A549 (cell line): ENCODE data around the gene ZRANB1. TPM values are rescaled to one million over a fixed set of nuclear protein-coding genes. Genes with fewer than 3 reads are reported as not detected.

Experiments used
- ATAC-seq, 2 experiments: fragments of 200-7000 bp in 1 of 2; fragments of >200 bp in 1 of 2; cut with Nextera tagmentation in 1 of 2; cut with Tn5 transposase in 1 of 2; 3 replicates each; pipeline versions ENCODE4 v1.8.0 to v1.9.1; 2018 to 2020; ENCODE audit warnings: mild to moderate bottlenecking in 1 of 2, moderate library complexity in 1 of 2
- CTCF ChIA-PET: fragments of 300-600 bp; sonication (Branson Sonifier 250); formaldehyde crosslinking; extraction: SDS; loops from one replicate; lab custom pipeline; 2021; ENCODE audit warnings: antibody characterized with exemption, inconsistent platforms; lab: Yijun Ruan, JAX
- POLR2A ChIA-PET: fragments of 350-600 bp; formaldehyde crosslinking; extraction: SDS; loops from one replicate; lab custom pipeline; 2021; ENCODE audit warnings: antibody characterized with exemption, inconsistent platforms; lab: Yijun Ruan, JAX
- DNase-seq, 2 experiments: peaks; one replicate each; pipeline versions ENCODE4 v3.0.0 to v3.0.0-alpha.2; 2011 to 2016; ENCODE audit warnings: low read depth in 1 of 2, low spot score in 1 of 2
- FAIRE-seq: peaks from 2 replicates; lab custom pipeline; 2011; peaks lifted over from hg19 to GRCh38; lab: Jason Lieb, UNC
- H3K27ac ChIP-seq, 2 experiments: fragments of >200 bp; sonication (Bioruptor Twin); formaldehyde crosslinking; 3 replicates each; pipeline ENCODE4 v1.5.1; 2016 to 2017
- H3K4me1 ChIP-seq: fragments of >200 bp; sonication (Bioruptor Twin); formaldehyde crosslinking; 3 replicates; pipeline ENCODE4 v1.6.1; 2016
- H3K4me2 ChIP-seq: fragments of >200 bp; sonication (Bioruptor Twin); formaldehyde crosslinking; 3 replicates; pipeline ENCODE4 v1.6.1; 2016
- H3K4me3 ChIP-seq: fragments of >200 bp; sonication (Bioruptor Twin); formaldehyde crosslinking; 3 replicates; pipeline ENCODE4 v1.5.1; 2016
- H3K9me3 ChIP-seq: fragments of >200 bp; sonication (Bioruptor Twin); formaldehyde crosslinking; 3 replicates; pipeline ENCODE4 v1.6.1; 2016
- BHLHE40 ChIP-seq: IDR thresholded peaks from 2 replicates; pipeline ENCODE4 v1.6.1; 2012; ENCODE audit warnings: low read depth, low read length, inconsistent platforms
- CTCF ChIP-seq: fragments of >200 bp; sonication (Bioruptor Twin); formaldehyde crosslinking; IDR thresholded peaks from 3 replicates; pipeline ENCODE4 v1.5.1; 2016
- EHMT2 ChIP-seq: fragments of 200-600 bp; sonication (generic); IDR thresholded peaks from 2 replicates; pipeline ENCODE4 v1.6.1; 2016; ENCODE audit warnings: antibody characterized with exemption, low read depth, mild to moderate bottlenecking, moderate library complexity
- FOSL2 ChIP-seq, 2 experiments: fragments of 450-650 bp in 1 of 2; fragments of >200 bp in 1 of 2; sonication (Bioruptor Twin) in 1 of 2; formaldehyde crosslinking; IDR thresholded peaks; 2 replicates each; pipeline versions ENCODE4 v1.5.0 to v1.6.1; 2016 to 2020; ENCODE audit warnings: mild to moderate bottlenecking in 1 of 2, moderate library complexity in 1 of 2
- HMGXB4 ChIP-seq: fragments of 250-450 bp; sonication (Bioruptor Pico); IDR thresholded peaks from 2 replicates; pipeline ENCODE4 v1.5.0; 2021; ENCODE audit warnings: mild to moderate bottlenecking, moderate library complexity, borderline replicate concordance
- HOXB13 ChIP-seq: fragments of 250-450 bp; sonication (Bioruptor Pico); IDR thresholded peaks from 2 replicates; pipeline ENCODE4 v1.5.0; 2020; ENCODE audit warnings: low read depth, mild to moderate bottlenecking, moderate library complexity
- MAZ ChIP-seq: fragments of 150-350 bp; IDR thresholded peaks from 2 replicates; pipeline ENCODE4 v1.6.1; 2014; ENCODE audit warnings: antibody characterized with exemption, low read depth, low read length, borderline replicate concordance
- MYC ChIP-seq: IDR thresholded peaks from 2 replicates; pipeline ENCODE4 v1.6.1; 2012; ENCODE audit warnings: mild to moderate bottlenecking, inconsistent platforms, low read length, improper control_type of control experiment, borderline replicate concordance
- POLR2AphosphoS2 ChIP-seq: conservative IDR thresholded peaks from 2 replicates; pipeline ENCODE4 v1.6.1; 2012; ENCODE audit warnings: low read length, improper control_type of control experiment, inconsistent platforms
- RARB ChIP-seq: fragments of 250-450 bp; sonication (Bioruptor Pico); IDR thresholded peaks from 2 replicates; pipeline ENCODE4 v1.8.0; 2021; ENCODE audit warnings: mild to moderate bottlenecking, moderate library complexity
- WGBS: methylation state at CpG from one replicate; pipeline ENCODE4 v1.1.6; 2017; ENCODE audit errors: missing lambda C conversion rate; 5-methylcytosine and 5-hydroxymethylcytosine counted together
- polyA plus RNA-seq, 4 experiments: library from polyadenylated mRNA; depleted of rRNA in 3 of 4; stranded (reverse); fragments of >200 nt; fragmentation: RNase III in 1 of 4; extraction: RNeasy Plus Mini Kit Qiagen cat#74134 plus additional on column Dnase treatment in 1 of 4; gene quantifications; 2 replicates in 3 of 4; 3 replicates in 1 of 4; pipeline ENCODE4 v1.2.3, GENCODE V29; 2011 to 2017
- TF ChIP-seq, protein P1 (sequence below): fragments of 250-450 bp; sonication (Bioruptor Pico); IDR thresholded peaks from 2 replicates; pipeline ENCODE4 v1.5.0; 2020; ENCODE audit warnings: low read depth, mild to moderate bottlenecking, moderate library complexity
- TF ChIP-seq, protein P2 (sequence below): IDR thresholded peaks from 2 replicates; pipeline ENCODE4 v1.6.1; 2012

ZRANB1 gene
- polyA plus RNA-seq, 2 of the 4 experiments (the other 2 are of a cell fraction): 8.0 to 19.5 TPM

GRCh38 chr10:125013529-125013872 is 71.6 kb downstream of the ZRANB1 start:
- H3K4me1 ChIP-seq: no peaks in the 10 kb centered on the region
- no peak overlapping the region for H3K4me2 ChIP-seq
- 80% methylated on average over 2 of the region's 7 CpGs for WGBS
- ChIA-PET CTCF (interaction anchor here (1.2 to 1.4 kb wide), 2 partner anchors 14 to 34 kb away, joined by 5 read pairs; no protein-coding TSS in a partner anchor), POLR2A (no interaction called here)
- TF ChIP-seq, protein P1, sequence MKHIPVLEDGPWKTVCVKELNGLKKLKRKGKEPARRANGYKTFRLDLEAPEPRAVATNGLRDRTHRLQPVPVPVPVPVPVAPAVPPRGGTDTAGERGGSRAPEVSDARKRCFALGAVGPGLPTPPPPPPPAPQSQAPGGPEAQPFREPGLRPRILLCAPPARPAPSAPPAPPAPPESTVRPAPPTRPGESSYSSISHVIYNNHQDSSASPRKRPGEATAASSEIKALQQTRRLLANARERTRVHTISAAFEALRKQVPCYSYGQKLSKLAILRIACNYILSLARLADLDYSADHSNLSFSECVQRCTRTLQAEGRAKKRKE (CRISPR knock-in tag): no peak
- TF ChIP-seq, protein P2, sequence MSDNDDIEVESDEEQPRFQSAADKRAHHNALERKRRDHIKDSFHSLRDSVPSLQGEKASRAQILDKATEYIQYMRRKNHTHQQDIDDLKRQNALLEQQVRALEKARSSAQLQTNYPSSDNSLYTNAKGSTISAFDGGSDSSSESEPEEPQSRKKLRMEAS: no peak
- TF ChIP-seq HMGXB4 (CRISPR knock-in tag) (no peak), FOSL2 (IDR thresholded peaks at IDR 0.05) (no peak), FOSL2 (CRISPR knock-in tag; IDR thresholded peaks at IDR 0.05) (no peak), MAZ (no peak)
- no peak for ATAC-seq
- FAIRE-seq: no peak
- no peaks in the 10 kb centered on the region for H3K9me3 ChIP-seq
- H3K4me3 ChIP-seq: no peak overlapping the region
- DNase-seq: no peak
- no peak overlapping the region for H3K27ac ChIP-seq

DNA sequence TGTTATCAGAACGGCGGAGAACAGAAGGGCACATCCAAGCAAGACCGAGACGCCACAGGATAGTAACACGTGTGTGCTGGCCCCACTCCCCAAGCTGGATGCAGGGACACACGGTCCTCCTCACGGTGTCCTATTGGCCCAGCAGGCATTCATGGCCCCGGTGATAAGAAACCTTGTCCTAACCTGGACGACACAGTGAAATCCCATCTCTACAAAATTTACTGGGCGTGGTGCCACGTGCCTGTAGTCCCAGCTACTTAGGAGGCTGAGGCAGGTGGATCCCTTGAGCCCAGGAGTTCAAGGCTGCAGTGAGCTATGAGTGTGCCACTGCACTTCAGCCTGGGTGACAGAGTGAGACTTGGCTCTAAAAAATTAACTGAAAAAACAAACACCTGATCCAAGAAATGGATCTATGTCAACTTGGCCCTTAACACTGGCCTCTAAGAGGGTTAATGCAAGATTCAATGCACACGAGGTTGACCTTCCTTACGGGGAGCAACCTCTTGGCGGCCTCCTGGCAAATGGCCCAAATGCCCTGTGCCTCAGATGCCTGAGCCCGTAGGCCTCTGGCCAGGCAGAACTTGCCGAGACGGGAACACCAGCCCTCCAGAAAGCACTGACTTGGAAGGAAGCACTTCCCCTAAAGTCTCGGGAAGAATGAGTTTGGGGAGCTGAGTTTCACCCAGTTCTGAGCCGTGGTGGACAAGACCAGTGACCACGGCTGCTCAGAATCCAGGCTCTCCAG is 72.3 kb downstream of the ZRANB1 start:
- ChIA-PET CTCF (interaction anchor here (1.2 to 1.8 kb wide), 3 partner anchors 15 to 47 kb away, joined by 3 to 6 read pairs (median 5); no protein-coding TSS in a partner anchor), POLR2A (no interaction called here)
- TF ChIP-seq CTCF (no peak), POLR2AphosphoS2 (no peak), BHLHE40 (no peak), MYC (no peak), EHMT2 (no peak), RARB (CRISPR knock-in tag) (no peak), HOXB13 (CRISPR knock-in tag) (no peak)
- TF ChIP-seq, all 56 proteins: peak for 0
- no peaks in the 10 kb centered on the region for H3K9me3 ChIP-seq
- no peak for FAIRE-seq
- no peak for ATAC-seq
- H3K27ac ChIP-seq: no peak overlapping the region
- DNase-seq: no peak
- 84% methylated on average over 20 of the region's 20 CpGs for WGBS
- no peaks in the 10 kb centered on the region for H3K4me1 ChIP-seq
- no peak overlapping the region for H3K4me2 ChIP-seq
- no peak overlapping the region for H3K4me3 ChIP-seq

- FAIRE-seq: no peak
- H3K4me1 ChIP-seq: no peaks in the 10 kb centered on the region
- CTCF ChIA-PET: interaction anchor here (1.2 to 1.8 kb wide), 2 partner anchors 23 to 46 kb away, joined by 3 to 6 read pairs; no protein-coding TSS in a partner anchor
- no peak overlapping the region for H3K4me2 ChIP-seq
- H3K4me3 ChIP-seq: no peak overlapping the region
- no peaks in the 10 kb centered on the region for H3K9me3 ChIP-seq
- no peak for DNase-seq
- POLR2A ChIA-PET: no interaction called here
- no peak for TF ChIP-seq HOXB13 (CRISPR knock-in tag)
- WGBS: 93% methylated on average over 19 of the region's 19 CpGs
- H3K27ac ChIP-seq: no peak overlapping the region
- no peak for ATAC-seq
These were observed 73.0 kb downstream of the ZRANB1 start for GRCh38 chr10:125014836-125015355.
